HepG2 (cell line): ENCODE data around the gene ABHD3. TPM values are rescaled to one million over a fixed set of nuclear protein-coding genes. Genes with fewer than 3 reads are reported as not detected.

ENCODE experiments used
- DPF2 ChIP-seq: sonication (generic); formaldehyde crosslinking; IDR thresholded peaks from 2 replicates; pipeline ENCODE4 v1.4.0; 2020; ENCODE audit warnings: mild to moderate bottlenecking, low read depth, missing genetic modification reagents, borderline replicate concordance
- FOSL2 ChIP-seq: sonication (generic); formaldehyde crosslinking; IDR thresholded peaks from 2 replicates; pipeline ENCODE4 v1.4.0; 2020; ENCODE audit warnings: missing genetic modification reagents
- FOXA1 ChIP-seq, 2 experiments: fragments of 450-650 bp in 1 of 2; sonication (generic) in 1 of 2; formaldehyde crosslinking in 1 of 2; IDR thresholded peaks; 2 replicates each; pipeline versions ENCODE4 v1.4.0 to v1.6.1; 2016 to 2020; ENCODE audit warnings: missing genetic modification reagents in 1 of 2
- HMG20A ChIP-seq: IDR thresholded peaks from 2 replicates; pipeline ENCODE4 v1.6.1; 2016; ENCODE audit warnings: borderline replicate concordance
- KDM6A ChIP-seq: IDR thresholded peaks from 2 replicates; pipeline ENCODE4 v1.6.1; 2016; ENCODE audit warnings: low read depth
- MAFF ChIP-seq: IDR thresholded peaks from 2 replicates; pipeline ENCODE4 v1.6.1; 2011; ENCODE audit warnings: low read depth, low read length, improper control_type of control experiment
- RELA ChIP-seq: sonication (generic); formaldehyde crosslinking; IDR thresholded peaks from 2 replicates; pipeline ENCODE4 v1.4.0; 2020; ENCODE audit warnings: missing genetic modification reagents
- REXO4 ChIP-seq: sonication (generic); formaldehyde crosslinking; IDR thresholded peaks from 2 replicates; pipeline ENCODE4 v1.8.0; 2022; ENCODE audit warnings: missing genetic modification reagents, mild to moderate bottlenecking, borderline replicate concordance
- SMARCC2 ChIP-seq: fragments of 450-650 bp; IDR thresholded peaks from 2 replicates; pipeline ENCODE4 v1.6.1; 2017; ENCODE audit warnings: antibody characterized with exemption, mild to moderate bottlenecking
- SOX13 ChIP-seq, 3 experiments: fragments of 450-650 bp in 1 of 3; sonication (generic) in 1 of 3; formaldehyde crosslinking in 1 of 3; IDR thresholded peaks in 2 of 3; conservative IDR thresholded peaks in 1 of 3; 2 replicates each; pipeline versions ENCODE4 v1.5.0 to v1.6.1; 2016 to 2020; ENCODE audit warnings: antibody characterized with exemption in 1 of 3, mild to moderate bottlenecking in 1 of 3, missing compliant biosample characterization in 1 of 3, missing genetic modification reagents in 1 of 3, moderate library complexity in 1 of 3
- SRF ChIP-seq: IDR thresholded peaks from 2 replicates; pipeline ENCODE4 v1.6.1; 2011; ENCODE audit warnings: mild to moderate bottlenecking, low read depth, low read length, moderate library complexity
- TBX3 ChIP-seq: fragments of 450-650 bp; IDR thresholded peaks from 2 replicates; pipeline ENCODE4 v1.6.1; 2017; ENCODE audit warnings: antibody characterized with exemption, mild to moderate bottlenecking, inconsistent platforms, borderline replicate concordance
- TOPORS ChIP-seq: sonication (generic); formaldehyde crosslinking; IDR thresholded peaks from 2 replicates; pipeline ENCODE4 v1.8.0; 2023; ENCODE audit warnings: mild to moderate bottlenecking, missing genetic modification reagents
- ZBTB20 ChIP-seq: sonication (generic); formaldehyde crosslinking; IDR thresholded peaks from 2 replicates; pipeline ENCODE4 v1.8.1; 2023; ENCODE audit warnings: missing genetic modification reagents, low read depth, mild to moderate bottlenecking, borderline replicate concordance
- ZEB1 ChIP-seq: IDR thresholded peaks from 2 replicates; pipeline ENCODE4 v1.6.1; 2012; ENCODE audit warnings: mild to moderate bottlenecking, low read depth, inconsistent platforms; ENCODE audit not compliant: insufficient replicate concordance
- ZNF138 ChIP-seq: sonication (generic); formaldehyde crosslinking; IDR thresholded peaks from 2 replicates; pipeline ENCODE4 v1.5.0; 2020; ENCODE audit warnings: mild to moderate bottlenecking, low read depth, missing genetic modification reagents
- ZNF329 ChIP-seq: sonication (generic); formaldehyde crosslinking; IDR thresholded peaks from 2 replicates; pipeline ENCODE4 v1.9.0; 2021; ENCODE audit warnings: low read depth, mild to moderate bottlenecking, missing genetic modification reagents
- ZNF652 ChIP-seq: IDR thresholded peaks from 2 replicates; pipeline ENCODE4 v1.6.1; 2016; ENCODE audit warnings: low read depth, borderline replicate concordance
- ZNF768 ChIP-seq: sonication (generic); formaldehyde crosslinking; IDR thresholded peaks from 2 replicates; pipeline ENCODE4 v1.4.0; 2020; ENCODE audit warnings: missing genetic modification reagents
- ZSCAN20 ChIP-seq: sonication (generic); formaldehyde crosslinking; IDR thresholded peaks from 2 replicates; pipeline ENCODE4 v1.4.0; 2020; ENCODE audit warnings: missing genetic modification reagents, mild to moderate bottlenecking, borderline replicate concordance
- polyA plus RNA-seq, 8 experiments: library from polyadenylated mRNA; depleted of rRNA in 3 of 8; stranded (reverse) in 7 of 8; unstranded in 1 of 8; fragments of >200 nt; fragmentation: Illumina TruSeq in 4 of 8; extraction: Trizol in 4 of 8; gene quantifications; 2 replicates each; pipeline versions ENCODE4 v1.2.1 to v1.2.3, GENCODE V29; 2011 to 2016; ENCODE audit warnings: low read depth in 4 of 8, missing spikeins in 1 of 8, mixed read lengths in 1 of 8; ENCODE audit not compliant: insufficient read depth in 1 of 8
- total RNA-seq, 5 experiments: library from RNA; depleted of rRNA; stranded (reverse); fragments of >200 nt; fragmentation: Illumina TruSeq; extraction: Trizol; gene quantifications; 2 replicates each; pipeline ENCODE4 v1.2.3, GENCODE V29; 2016; ENCODE audit warnings: low read depth in 1 of 5
- TF ChIP-seq, protein P1 (sequence below): IDR thresholded peaks from 2 replicates; pipeline ENCODE4 v1.6.1; 2016; ENCODE audit warnings: low read depth, borderline replicate concordance
- TF ChIP-seq, protein P2 (sequence below): sonication (generic); formaldehyde crosslinking; IDR thresholded peaks from 2 replicates; pipeline ENCODE4 v1.4.0; 2020; ENCODE audit warnings: mild to moderate bottlenecking, missing genetic modification reagents, borderline replicate concordance
- TF ChIP-seq, protein P3 (sequence below): sonication (generic); formaldehyde crosslinking; IDR thresholded peaks from 2 replicates; pipeline ENCODE4 v1.5.1; 2020; ENCODE audit warnings: missing genetic modification reagents, mild to moderate bottlenecking, borderline replicate concordance

ABHD3 gene
- total and polyA plus RNA-seq, 2 of the 13 experiments (the other 11 are each of a cell fraction or from before 2014, with no cell fraction given) = 32.1 to 40.2 TPM

DNA sequence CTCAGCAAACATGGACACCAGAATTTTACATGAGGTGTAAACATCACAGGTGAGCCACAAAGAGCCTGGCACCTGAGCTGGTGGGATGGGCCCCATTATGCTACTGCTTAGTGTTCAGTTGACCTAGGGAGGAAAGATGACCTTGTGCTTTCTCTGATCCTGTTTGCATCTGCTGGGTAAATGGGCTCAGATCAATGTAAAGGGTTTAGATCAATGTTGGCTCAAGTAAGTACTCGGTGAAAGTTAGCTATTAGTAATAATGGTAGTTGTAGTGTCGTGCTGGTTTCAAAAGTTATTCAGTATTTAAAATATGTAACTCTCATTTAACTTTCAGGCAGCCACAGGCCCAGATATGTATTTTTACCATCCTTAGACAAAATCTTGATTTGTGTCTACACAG is 19.8 kb downstream of the ABHD3 start (continued):
- TF ChIP-seq SOX13 (IDR thresholded peaks at IDR 0.05) (peak; percentile 60; the same call in 1 of the 2 replicates), SOX13 (CRISPR knock-in tag; conservative IDR thresholded peaks at IDR 0.05 in 1 of 2, IDR thresholded peaks at IDR 0.05 in 1 of 2) (peak in 1 of 2 experiments; percentile 92; a peak in 2 of 4 replicates), TBX3 (peak; percentile 36; the same call in 1 of the 2 replicates), REXO4 (CRISPR knock-in tag) (no peak), KDM6A (CRISPR knock-in tag) (peak; percentile 43), RELA (CRISPR knock-in tag) (no peak), ZEB1 (peak; percentile 95), HMG20A (no peak), FOSL2 (CRISPR knock-in tag) (0 out of 2 replicates have a peak, but pooled peaks have one; percentile 16), DPF2 (CRISPR knock-in tag) (peak; percentile 86), TOPORS (CRISPR knock-in tag) (no peak), SMARCC2 (no peak), ZNF652 (CRISPR knock-in tag) (peak; percentile 68), SRF (no peak), ZBTB20 (CRISPR knock-in tag) (peak; percentile 76; the same call in 1 of the 2 replicates), ZSCAN20 (CRISPR knock-in tag) (no peak), FOXA1 (IDR thresholded peaks at IDR 0.05) (no peak), FOXA1 (CRISPR knock-in tag; IDR thresholded peaks at IDR 0.05) (peak; percentile 37; the same call in 1 of the 2 replicates), ZNF768 (CRISPR knock-in tag) (no peak), ZNF138 (CRISPR knock-in tag) (no peak), MAFF (no peak), ZNF329 (no peak)
- TF ChIP-seq, protein P1, sequence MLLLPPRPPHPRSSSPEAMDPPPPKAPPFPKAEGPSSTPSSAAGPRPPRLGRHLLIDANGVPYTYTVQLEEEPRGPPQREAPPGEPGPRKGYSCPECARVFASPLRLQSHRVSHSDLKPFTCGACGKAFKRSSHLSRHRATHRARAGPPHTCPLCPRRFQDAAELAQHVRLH = no peak
- TF ChIP-seq, protein P2, sequence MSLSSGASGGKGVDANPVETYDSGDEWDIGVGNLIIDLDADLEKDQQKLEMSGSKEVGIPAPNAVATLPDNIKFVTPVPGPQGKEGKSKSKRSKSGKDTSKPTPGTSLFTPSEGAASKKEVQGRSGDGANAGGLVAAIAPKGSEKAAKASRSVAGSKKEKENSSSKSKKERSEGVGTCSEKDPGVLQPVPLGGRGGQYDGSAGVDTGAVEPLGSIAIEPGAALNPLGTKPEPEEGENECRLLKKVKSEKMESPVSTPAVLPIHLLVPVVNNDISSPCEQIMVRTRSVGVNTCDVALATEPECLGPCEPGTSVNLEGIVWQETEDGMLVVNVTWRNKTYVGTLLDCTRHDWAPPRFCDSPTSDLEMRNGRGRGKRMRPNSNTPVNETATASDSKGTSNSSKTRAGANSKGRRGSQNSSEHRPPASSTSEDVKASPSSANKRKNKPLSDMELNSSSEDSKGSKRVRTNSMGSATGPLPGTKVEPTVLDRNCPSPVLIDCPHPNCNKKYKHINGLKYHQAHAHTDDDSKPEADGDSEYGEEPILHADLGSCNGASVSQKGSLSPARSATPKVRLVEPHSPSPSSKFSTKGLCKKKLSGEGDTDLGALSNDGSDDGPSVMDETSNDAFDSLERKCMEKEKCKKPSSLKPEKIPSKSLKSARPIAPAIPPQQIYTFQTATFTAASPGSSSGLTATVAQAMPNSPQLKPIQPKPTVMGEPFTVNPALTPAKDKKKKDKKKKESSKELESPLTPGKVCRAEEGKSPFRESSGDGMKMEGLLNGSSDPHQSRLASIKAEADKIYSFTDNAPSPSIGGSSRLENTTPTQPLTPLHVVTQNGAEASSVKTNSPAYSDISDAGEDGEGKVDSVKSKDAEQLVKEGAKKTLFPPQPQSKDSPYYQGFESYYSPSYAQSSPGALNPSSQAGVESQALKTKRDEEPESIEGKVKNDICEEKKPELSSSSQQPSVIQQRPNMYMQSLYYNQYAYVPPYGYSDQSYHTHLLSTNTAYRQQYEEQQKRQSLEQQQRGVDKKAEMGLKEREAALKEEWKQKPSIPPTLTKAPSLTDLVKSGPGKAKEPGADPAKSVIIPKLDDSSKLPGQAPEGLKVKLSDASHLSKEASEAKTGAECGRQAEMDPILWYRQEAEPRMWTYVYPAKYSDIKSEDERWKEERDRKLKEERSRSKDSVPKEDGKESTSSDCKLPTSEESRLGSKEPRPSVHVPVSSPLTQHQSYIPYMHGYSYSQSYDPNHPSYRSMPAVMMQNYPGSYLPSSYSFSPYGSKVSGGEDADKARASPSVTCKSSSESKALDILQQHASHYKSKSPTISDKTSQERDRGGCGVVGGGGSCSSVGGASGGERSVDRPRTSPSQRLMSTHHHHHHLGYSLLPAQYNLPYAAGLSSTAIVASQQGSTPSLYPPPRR (CRISPR knock-in tag) = peak; percentile 95
- TF ChIP-seq, protein P3, sequence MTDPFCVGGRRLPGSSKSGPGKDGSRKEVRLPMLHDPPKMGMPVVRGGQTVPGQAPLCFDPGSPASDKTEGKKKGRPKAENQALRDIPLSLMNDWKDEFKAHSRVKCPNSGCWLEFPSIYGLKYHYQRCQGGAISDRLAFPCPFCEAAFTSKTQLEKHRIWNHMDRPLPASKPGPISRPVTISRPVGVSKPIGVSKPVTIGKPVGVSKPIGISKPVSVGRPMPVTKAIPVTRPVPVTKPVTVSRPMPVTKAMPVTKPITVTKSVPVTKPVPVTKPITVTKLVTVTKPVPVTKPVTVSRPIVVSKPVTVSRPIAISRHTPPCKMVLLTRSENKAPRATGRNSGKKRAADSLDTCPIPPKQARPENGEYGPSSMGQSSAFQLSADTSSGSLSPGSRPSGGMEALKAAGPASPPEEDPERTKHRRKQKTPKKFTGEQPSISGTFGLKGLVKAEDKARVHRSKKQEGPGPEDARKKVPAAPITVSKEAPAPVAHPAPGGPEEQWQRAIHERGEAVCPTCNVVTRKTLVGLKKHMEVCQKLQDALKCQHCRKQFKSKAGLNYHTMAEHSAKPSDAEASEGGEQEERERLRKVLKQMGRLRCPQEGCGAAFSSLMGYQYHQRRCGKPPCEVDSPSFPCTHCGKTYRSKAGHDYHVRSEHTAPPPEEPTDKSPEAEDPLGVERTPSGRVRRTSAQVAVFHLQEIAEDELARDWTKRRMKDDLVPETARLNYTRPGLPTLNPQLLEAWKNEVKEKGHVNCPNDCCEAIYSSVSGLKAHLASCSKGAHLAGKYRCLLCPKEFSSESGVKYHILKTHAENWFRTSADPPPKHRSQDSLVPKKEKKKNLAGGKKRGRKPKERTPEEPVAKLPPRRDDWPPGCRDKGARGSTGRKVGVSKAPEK (CRISPR knock-in tag) = no peak
